ENCODE data around the gene NAPA. TPM values are rescaled to one million over a fixed set of nuclear protein-coding genes. Genes with fewer than 3 reads are reported as not detected.
A peak's percentile ranks its signal among the peaks of the same experiment; 100 is the strongest.

NAPA gene
- total and polyA plus RNA-seq, 2 of the 13 experiments (the other 11 are each of a cell fraction or from before 2014, with no cell fraction given): 32.6 to 65.9 TPM

DNA sequence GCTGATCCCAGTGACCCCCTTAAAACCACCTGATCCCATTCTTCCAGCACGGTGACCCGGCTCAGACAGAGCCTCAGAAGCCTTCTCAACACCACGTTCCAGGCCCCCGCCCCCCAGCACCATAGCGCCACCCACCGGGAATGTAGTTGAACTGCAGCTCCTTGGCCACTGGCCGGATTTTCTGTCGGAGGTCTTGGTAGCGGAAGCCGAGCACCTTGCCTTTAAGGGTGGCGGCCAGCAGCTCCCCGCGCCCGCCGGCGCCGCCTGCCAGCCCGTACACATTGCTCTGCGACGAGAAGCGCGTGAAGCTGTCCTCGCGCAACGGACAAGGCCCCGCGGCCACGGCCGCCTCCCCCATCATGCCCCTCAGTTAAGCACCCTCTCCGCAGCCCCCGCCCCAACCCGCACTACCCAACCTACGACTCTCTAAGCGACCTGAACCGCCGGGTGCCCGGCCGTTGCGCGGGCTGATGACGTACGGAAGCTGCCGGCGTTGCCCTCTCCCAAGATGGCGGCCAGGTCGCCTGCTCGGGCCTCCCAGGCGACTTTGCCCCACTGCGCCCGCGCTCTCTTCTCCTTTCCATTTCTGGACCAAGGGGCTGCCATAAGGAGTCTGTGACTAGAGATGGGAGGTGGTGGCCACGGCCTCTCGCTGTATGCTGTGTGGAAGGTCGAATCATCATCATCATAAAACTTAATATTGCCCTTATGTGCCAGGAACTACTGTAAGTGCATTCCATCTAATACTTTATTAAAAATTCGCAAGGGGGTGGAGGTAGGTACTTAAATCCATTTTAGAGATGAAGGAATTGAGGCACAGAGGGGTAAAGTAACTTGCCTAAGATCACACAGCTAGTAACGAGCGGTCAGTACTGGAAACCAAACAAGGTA lies 30.8 kb downstream of the NAPA start, which contains the start of gene KPTN (continued):
- TF ChIP-seq ZNF503 (CRISPR knock-in tag; IDR thresholded peaks at IDR 0.05) (peak; percentile 69; the same call in 1 of the 2 replicates), ISX (CRISPR knock-in tag; conservative IDR thresholded peaks at IDR 0.05) (no peak), SRSF9 (IDR thresholded peaks at IDR 0.05; ENCODE audit: borderline replicate concordance, insufficient read depth, low read depth, low read length, poor library complexity, severe bottlenecking) (no peak), POLR2AphosphoS2 (IDR thresholded peaks at IDR 0.05; ENCODE audit: low read depth, low read length) (peak; percentile 55), ZNF331 (CRISPR knock-in tag; IDR thresholded peaks at IDR 0.05) (no peak), RFX5 (IDR thresholded peaks at IDR 0.05; ENCODE audit: low read depth, low read length) (0 out of 2 replicates have a peak, but pooled peaks have one; percentile 17), IRX3 (CRISPR knock-in tag; IDR thresholded peaks at IDR 0.05; ENCODE audit: borderline replicate concordance, low read depth) (no peak), SMAD1 (CRISPR knock-in tag; IDR thresholded peaks at IDR 0.05; ENCODE audit: borderline replicate concordance, low read depth) (no peak), ZC3H4 (CRISPR knock-in tag; IDR thresholded peaks at IDR 0.05; ENCODE audit: borderline replicate concordance) (no peak; the same call in 1 of the 2 replicates), ZNF746 (CRISPR knock-in tag; IDR thresholded peaks at IDR 0.05) (no peak), SMC3 (IDR thresholded peaks at IDR 0.05; ENCODE audit: low read length) (peak; percentile 29; the same call in 1 of the 2 replicates), MEIS1 (CRISPR knock-in tag; IDR thresholded peaks at IDR 0.05; ENCODE audit: borderline replicate concordance) (no peak; the same call in 1 of the 2 replicates)
- TF ChIP-seq, protein P1, sequence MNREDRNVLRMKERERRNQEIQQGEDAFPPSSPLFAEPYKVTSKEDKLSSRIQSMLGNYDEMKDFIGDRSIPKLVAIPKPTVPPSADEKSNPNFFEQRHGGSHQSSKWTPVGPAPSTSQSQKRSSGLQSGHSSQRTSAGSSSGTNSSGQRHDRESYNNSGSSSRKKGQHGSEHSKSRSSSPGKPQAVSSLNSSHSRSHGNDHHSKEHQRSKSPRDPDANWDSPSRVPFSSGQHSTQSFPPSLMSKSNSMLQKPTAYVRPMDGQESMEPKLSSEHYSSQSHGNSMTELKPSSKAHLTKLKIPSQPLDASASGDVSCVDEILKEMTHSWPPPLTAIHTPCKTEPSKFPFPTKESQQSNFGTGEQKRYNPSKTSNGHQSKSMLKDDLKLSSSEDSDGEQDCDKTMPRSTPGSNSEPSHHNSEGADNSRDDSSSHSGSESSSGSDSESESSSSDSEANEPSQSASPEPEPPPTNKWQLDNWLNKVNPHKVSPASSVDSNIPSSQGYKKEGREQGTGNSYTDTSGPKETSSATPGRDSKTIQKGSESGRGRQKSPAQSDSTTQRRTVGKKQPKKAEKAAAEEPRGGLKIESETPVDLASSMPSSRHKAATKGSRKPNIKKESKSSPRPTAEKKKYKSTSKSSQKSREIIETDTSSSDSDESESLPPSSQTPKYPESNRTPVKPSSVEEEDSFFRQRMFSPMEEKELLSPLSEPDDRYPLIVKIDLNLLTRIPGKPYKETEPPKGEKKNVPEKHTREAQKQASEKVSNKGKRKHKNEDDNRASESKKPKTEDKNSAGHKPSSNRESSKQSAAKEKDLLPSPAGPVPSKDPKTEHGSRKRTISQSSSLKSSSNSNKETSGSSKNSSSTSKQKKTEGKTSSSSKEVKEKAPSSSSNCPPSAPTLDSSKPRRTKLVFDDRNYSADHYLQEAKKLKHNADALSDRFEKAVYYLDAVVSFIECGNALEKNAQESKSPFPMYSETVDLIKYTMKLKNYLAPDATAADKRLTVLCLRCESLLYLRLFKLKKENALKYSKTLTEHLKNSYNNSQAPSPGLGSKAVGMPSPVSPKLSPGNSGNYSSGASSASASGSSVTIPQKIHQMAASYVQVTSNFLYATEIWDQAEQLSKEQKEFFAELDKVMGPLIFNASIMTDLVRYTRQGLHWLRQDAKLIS (CRISPR knock-in tag; IDR thresholded peaks at IDR 0.05): no peak
- TF ChIP-seq, protein P2, sequence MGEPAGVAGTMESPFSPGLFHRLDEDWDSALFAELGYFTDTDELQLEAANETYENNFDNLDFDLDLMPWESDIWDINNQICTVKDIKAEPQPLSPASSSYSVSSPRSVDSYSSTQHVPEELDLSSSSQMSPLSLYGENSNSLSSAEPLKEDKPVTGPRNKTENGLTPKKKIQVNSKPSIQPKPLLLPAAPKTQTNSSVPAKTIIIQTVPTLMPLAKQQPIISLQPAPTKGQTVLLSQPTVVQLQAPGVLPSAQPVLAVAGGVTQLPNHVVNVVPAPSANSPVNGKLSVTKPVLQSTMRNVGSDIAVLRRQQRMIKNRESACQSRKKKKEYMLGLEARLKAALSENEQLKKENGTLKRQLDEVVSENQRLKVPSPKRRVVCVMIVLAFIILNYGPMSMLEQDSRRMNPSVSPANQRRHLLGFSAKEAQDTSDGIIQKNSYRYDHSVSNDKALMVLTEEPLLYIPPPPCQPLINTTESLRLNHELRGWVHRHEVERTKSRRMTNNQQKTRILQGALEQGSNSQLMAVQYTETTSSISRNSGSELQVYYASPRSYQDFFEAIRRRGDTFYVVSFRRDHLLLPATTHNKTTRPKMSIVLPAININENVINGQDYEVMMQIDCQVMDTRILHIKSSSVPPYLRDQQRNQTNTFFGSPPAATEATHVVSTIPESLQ (CRISPR knock-in tag; conservative IDR thresholded peaks at IDR 0.05): no peak
- TF ChIP-seq, protein P3, sequence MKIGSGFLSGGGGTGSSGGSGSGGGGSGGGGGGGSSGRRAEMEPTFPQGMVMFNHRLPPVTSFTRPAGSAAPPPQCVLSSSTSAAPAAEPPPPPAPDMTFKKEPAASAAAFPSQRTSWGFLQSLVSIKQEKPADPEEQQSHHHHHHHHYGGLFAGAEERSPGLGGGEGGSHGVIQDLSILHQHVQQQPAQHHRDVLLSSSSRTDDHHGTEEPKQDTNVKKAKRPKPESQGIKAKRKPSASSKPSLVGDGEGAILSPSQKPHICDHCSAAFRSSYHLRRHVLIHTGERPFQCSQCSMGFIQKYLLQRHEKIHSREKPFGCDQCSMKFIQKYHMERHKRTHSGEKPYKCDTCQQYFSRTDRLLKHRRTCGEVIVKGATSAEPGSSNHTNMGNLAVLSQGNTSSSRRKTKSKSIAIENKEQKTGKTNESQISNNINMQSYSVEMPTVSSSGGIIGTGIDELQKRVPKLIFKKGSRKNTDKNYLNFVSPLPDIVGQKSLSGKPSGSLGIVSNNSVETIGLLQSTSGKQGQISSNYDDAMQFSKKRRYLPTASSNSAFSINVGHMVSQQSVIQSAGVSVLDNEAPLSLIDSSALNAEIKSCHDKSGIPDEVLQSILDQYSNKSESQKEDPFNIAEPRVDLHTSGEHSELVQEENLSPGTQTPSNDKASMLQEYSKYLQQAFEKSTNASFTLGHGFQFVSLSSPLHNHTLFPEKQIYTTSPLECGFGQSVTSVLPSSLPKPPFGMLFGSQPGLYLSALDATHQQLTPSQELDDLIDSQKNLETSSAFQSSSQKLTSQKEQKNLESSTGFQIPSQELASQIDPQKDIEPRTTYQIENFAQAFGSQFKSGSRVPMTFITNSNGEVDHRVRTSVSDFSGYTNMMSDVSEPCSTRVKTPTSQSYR (CRISPR knock-in tag; IDR thresholded peaks at IDR 0.05; ENCODE audit: borderline replicate concordance): 0 out of 2 replicates have a peak, but pooled peaks have one; percentile 13
